OCI-LY7 (cell line): Measurements from ENCODE around the gene PSMC3. TPM values are rescaled to one million over a fixed set of nuclear protein-coding genes. Genes with fewer than 3 reads are reported as not detected.
A peak's percentile ranks its signal among the peaks of the same experiment; 100 is the strongest.

ENCODE experiments used
- BruUV-seq: library from RNA; stranded (reverse); fragments of 400-500 nt; replicated peaks from 2 replicates; lab custom pipeline; 2021; lab: Mats Ljungman, UMichigan
- CTCF ChIA-PET: fragments of 300-600 bp; sonication (Branson Sonifier 250); formaldehyde crosslinking; loops from one replicate; lab custom pipeline; 2022; ENCODE audit warnings: antibody characterized with exemption; ENCODE audit not compliant: unreplicated experiment; lab: Charles Lee
- POLR2A ChIA-PET: fragments of 300-600 bp; sonication (Branson Sonifier 250); formaldehyde crosslinking; loops from one replicate; lab custom pipeline; 2022; ENCODE audit warnings: antibody characterized with exemption; lab: Charles Lee
- DNase-seq: peaks from one replicate; pipeline ENCODE4 v3.0.0-alpha.2; 2015; ENCODE audit warnings: low spot score
- H2AFZ ChIP-seq: fragments of 200-600 bp; sonication (generic), shearing (Covaris generic); 2 replicates; pipeline ENCODE4 v1.6.1; 2014; ENCODE audit warnings: mild to moderate bottlenecking, antibody characterized with exemption, low read length, moderate library complexity
- H3K27ac ChIP-seq: fragments of 200-600 bp; sonication (generic); 2 replicates; pipeline ENCODE4 v1.5.1; 2014; ENCODE audit warnings: mixed run types, low read depth, mild to moderate bottlenecking, moderate library complexity, low read length, inconsistent platforms; ENCODE audit not compliant: poor library complexity, severe bottlenecking
- H3K36me3 ChIP-seq: fragments of 200-600 bp; sonication (generic); 2 replicates; pipeline ENCODE4 v1.6.1; 2014; ENCODE audit warnings: mild to moderate bottlenecking, antibody characterized with exemption, low read length, moderate library complexity, mixed read lengths; ENCODE audit not compliant: insufficient read depth
- H3K4me1 ChIP-seq: fragments of 200-600 bp; sonication (generic); 2 replicates; pipeline ENCODE4 v1.5.1; 2014; ENCODE audit warnings: mild to moderate bottlenecking, low read length; ENCODE audit not compliant: insufficient read depth, poor library complexity, severe bottlenecking
- H3K4me2 ChIP-seq: fragments of 200-600 bp; sonication (generic); 2 replicates; pipeline ENCODE4 v1.6.1; 2014; ENCODE audit warnings: mild to moderate bottlenecking, low read length
- H3K4me3 ChIP-seq: fragments of 200-600 bp; sonication (generic); 2 replicates; pipeline ENCODE4 v1.5.1; 2014; ENCODE audit warnings: mild to moderate bottlenecking, low read depth, low read length; ENCODE audit not compliant: poor library complexity, severe bottlenecking
- H3K79me2 ChIP-seq: fragments of 200-600 bp; sonication (generic); 2 replicates; pipeline ENCODE4 v1.6.1; 2016; ENCODE audit warnings: low read depth, mild to moderate bottlenecking, low read length, moderate library complexity, mixed read lengths; ENCODE audit not compliant: insufficient read depth
- H3K9me2 ChIP-seq: fragments of 200-600 bp; sonication (generic); 2 replicates; pipeline ENCODE4 v1.6.1; 2016; ENCODE audit warnings: mild to moderate bottlenecking, low read length, mixed read lengths; ENCODE audit not compliant: insufficient read depth
- H3K9me3 ChIP-seq: fragments of 200-600 bp; sonication (generic); 2 replicates; pipeline ENCODE4 v1.6.1; 2014; ENCODE audit warnings: mild to moderate bottlenecking, mixed run types, low read length, mixed read lengths
- H4K20me1 ChIP-seq: fragments of 200-600 bp; sonication (generic); 2 replicates; pipeline ENCODE4 v1.6.1; 2014; ENCODE audit warnings: mild to moderate bottlenecking, antibody characterized with exemption, low read length, moderate library complexity, mixed read lengths; ENCODE audit not compliant: insufficient read depth
- EZH2phosphoT487 ChIP-seq: fragments of 200-600 bp; sonication (generic); IDR thresholded peaks from 2 replicates; pipeline ENCODE4 v1.6.1; 2018; ENCODE audit warnings: low read depth, borderline replicate concordance, mild to moderate bottlenecking, mixed run types, antibody characterized with exemption, low read length, moderate library complexity, mixed read lengths
- intact Hi-C: fragments of 100-400 bp; cut with micrococcal nuclease; formaldehyde crosslinking; loops from one replicate; pipeline ENCODE4 v1.10.0; 2022; ENCODE audit not compliant: unreplicated experiment
- total RNA-seq, 2 experiments: library from RNA; depleted of rRNA in 1 of 2; stranded (reverse); fragments of >200 nt in 1 of 2; shearing (Covaris generic) in 1 of 2; gene quantifications; 2 replicates each; pipeline ENCODE4 v1.2.3, GENCODE V29; 2014 to 2022
- TF ChIP-seq, protein P1 (sequence below): fragments of 200-600 bp; sonication (generic); conservative IDR thresholded peaks from 2 replicates; pipeline ENCODE4 v1.5.1; 2014; ENCODE audit warnings: mild to moderate bottlenecking, antibody characterized with exemption, low read length, moderate library complexity, mixed read lengths

Gene PSMC3
- total RNA-seq, 2 experiments from 2014 or later: 122 to 144 TPM

DNA sequence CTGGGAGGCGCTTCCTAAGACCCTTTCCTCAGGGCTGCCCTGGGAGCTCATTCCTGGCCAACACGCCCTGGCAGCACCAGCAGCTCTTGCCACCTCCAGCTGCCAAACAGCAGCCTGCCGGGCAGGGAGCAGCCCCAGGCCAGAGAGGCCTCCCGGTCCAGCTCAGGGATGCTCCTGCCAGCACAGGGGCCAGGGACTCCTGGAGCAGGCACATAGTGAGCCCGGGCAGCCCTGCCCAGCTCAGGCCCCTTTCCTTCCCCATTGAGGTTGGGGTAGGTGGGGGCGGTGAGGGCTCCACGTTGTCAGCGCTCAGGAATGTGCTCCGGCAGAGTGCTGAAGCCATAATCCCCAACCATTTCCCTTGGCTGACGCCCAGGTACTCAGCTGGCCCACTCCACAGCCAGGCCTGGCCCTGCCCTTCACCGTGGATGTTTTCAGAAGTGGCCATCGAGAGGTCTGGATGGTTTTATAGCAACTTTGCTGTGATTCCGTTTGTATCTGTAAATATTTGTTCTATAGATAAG lies 10.2 kb downstream of the PSMC3 start:
- POLR2A ChIA-PET: interaction anchor here (0.6 kb wide), 1 partner anchor 41 kb away, joined by 3 read pairs; no protein-coding TSS in a partner anchor
- H4K20me1 ChIP-seq: no peaks in the 10 kb centered on the region
- BruUV-seq: TSS peak; percentile 39
- TF ChIP-seq, protein P1, sequence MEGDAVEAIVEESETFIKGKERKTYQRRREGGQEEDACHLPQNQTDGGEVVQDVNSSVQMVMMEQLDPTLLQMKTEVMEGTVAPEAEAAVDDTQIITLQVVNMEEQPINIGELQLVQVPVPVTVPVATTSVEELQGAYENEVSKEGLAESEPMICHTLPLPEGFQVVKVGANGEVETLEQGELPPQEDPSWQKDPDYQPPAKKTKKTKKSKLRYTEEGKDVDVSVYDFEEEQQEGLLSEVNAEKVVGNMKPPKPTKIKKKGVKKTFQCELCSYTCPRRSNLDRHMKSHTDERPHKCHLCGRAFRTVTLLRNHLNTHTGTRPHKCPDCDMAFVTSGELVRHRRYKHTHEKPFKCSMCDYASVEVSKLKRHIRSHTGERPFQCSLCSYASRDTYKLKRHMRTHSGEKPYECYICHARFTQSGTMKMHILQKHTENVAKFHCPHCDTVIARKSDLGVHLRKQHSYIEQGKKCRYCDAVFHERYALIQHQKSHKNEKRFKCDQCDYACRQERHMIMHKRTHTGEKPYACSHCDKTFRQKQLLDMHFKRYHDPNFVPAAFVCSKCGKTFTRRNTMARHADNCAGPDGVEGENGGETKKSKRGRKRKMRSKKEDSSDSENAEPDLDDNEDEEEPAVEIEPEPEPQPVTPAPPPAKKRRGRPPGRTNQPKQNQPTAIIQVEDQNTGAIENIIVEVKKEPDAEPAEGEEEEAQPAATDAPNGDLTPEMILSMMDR: no peak
- TF ChIP-seq EZH2phosphoT487: no peak
- H3K9me2 ChIP-seq: no peaks in the 10 kb centered on the region
- no peak overlapping the region for H3K4me3 ChIP-seq
- no peak overlapping the region for H3K4me2 ChIP-seq
- no peak overlapping the region for H2AFZ ChIP-seq
- DNase-seq: no peak
- H3K36me3 ChIP-seq: peaks cover 65% of the 10 kb centered on the region
- CTCF ChIA-PET: no interaction called here
- no peak overlapping the region for H3K27ac ChIP-seq
- no peaks in the 10 kb centered on the region for H3K4me1 ChIP-seq
- intact Hi-C loops: no loop called here
- no peaks in the 10 kb centered on the region for H3K9me3 ChIP-seq
- H3K79me2 ChIP-seq: no peaks in the 10 kb centered on the region

DNA sequence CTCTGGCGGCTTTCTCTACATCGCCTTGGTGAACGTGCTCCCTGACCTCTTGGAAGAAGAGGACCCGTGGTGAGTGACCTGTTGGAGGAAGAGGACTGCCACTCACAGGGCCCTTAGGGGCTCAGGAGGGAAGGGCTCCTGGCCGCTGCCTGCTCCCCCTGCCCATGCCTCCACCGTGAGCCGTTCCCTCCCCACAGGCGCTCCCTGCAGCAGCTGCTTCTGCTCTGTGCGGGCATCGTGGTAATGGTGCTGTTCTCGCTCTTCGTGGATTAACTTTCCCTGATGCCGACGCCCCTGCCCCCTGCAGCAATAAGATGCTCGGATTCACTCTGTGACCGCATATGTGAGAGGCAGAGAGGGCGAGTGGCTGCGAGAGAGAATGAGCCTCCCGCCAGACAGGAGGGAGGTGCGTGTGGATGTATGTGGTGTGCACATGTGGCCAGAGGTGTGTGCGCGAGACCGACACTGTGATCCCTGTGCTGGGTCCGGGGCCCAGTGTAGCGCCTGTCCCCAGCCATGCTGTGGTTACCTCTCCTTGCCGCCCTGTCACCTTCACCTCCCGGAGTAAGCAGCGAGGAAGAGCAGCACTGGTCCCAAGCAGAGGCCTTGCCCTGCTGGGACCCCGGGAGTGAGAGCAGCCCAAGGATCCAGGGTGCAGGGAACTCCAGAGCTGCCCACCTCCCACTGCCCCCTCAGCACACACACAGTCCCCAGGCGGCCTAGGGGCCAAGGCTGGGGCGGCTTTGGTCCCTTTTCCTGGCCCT lies 11.0 kb downstream of the PSMC3 start:
- TF ChIP-seq EZH2phosphoT487: no peak
- TF ChIP-seq, protein P1: no peak
- intact Hi-C loops: no loop called here
- no peaks in the 10 kb centered on the region for H3K9me3 ChIP-seq
- H3K27ac ChIP-seq: no peak overlapping the region
- H2AFZ ChIP-seq: no peak overlapping the region
- H3K9me2 ChIP-seq: no peaks in the 10 kb centered on the region
- POLR2A ChIA-PET: interaction anchor here (0.6 kb wide), 1 partner anchor 42 kb away, joined by 3 read pairs; no protein-coding TSS in a partner anchor
- H3K4me3 ChIP-seq: no peak overlapping the region
- no peak overlapping the region for H3K4me2 ChIP-seq
- no TSS peak for BruUV-seq
- CTCF ChIA-PET: no interaction called here
- no peaks in the 10 kb centered on the region for H3K79me2 ChIP-seq
- peaks cover 58% of the 10 kb centered on the region for H3K36me3 ChIP-seq
- no peak for DNase-seq
- H4K20me1 ChIP-seq: no peaks in the 10 kb centered on the region
- H3K4me1 ChIP-seq: peaks cover 3% of the 10 kb centered on the region

DNA sequence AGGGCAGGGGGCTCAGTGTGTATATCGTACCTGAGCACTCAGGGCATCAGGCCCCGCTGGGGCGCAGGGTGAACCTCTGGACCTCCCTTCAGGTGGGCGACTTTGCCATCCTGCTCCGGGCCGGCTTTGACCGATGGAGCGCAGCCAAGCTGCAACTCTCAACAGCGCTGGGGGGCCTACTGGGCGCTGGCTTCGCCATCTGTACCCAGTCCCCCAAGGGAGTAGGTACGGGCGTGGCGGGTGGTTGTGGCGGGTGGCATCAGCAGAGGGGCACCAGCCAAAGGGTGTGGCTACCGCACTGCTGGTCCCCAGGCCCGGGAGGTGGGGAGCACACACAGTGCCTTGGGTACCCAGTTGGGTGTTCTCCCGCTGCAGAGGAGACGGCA lies 11.6 kb downstream of the PSMC3 start:
- no peaks in the 10 kb centered on the region for H4K20me1 ChIP-seq
- no peak for TF ChIP-seq EZH2phosphoT487
- TF ChIP-seq, protein P1: no peak
- no peaks in the 10 kb centered on the region for H3K9me3 ChIP-seq
- H2AFZ ChIP-seq: no peak overlapping the region
- peaks cover 53% of the 10 kb centered on the region for H3K36me3 ChIP-seq
- intact Hi-C loops: no loop called here
- peaks cover 9% of the 10 kb centered on the region for H3K4me1 ChIP-seq
- no peaks in the 10 kb centered on the region for H3K9me2 ChIP-seq
- no peak for DNase-seq
- ChIA-PET POLR2A (no interaction called here), CTCF (interaction anchor here (0.5 kb wide), 1 partner anchor 79 kb away, joined by 3 read pairs; no protein-coding TSS in a partner anchor)
- no TSS peak for BruUV-seq
- H3K4me2 ChIP-seq: no peak overlapping the region
- H3K4me3 ChIP-seq: no peak overlapping the region
- no peak overlapping the region for H3K27ac ChIP-seq
- no peaks in the 10 kb centered on the region for H3K79me2 ChIP-seq
